Bronchus fibroblast of lung (primary cell): ENCODE measurements around the gene CCDC32. TPM values are rescaled to one million over a fixed set of nuclear protein-coding genes. Genes with fewer than 3 reads are reported as not detected.

Source experiments
- total RNA-seq: library from RNA; depleted of rRNA; stranded (reverse); fragments of >200 nt; gene quantifications from 2 replicates; pipeline ENCODE4 v1.2.3, GENCODE V29; 2015

Gene CCDC32, protein sequence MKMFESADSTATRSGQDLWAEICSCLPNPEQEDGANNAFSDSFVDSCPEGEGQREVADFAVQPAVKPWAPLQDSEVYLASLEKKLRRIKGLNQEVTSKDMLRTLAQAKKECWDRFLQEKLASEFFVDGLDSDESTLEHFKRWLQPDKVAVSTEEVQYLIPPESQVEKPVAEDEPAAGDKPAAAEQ
- total RNA-seq = 18.1 and 20.5 TPM in 2 replicates

DNA sequence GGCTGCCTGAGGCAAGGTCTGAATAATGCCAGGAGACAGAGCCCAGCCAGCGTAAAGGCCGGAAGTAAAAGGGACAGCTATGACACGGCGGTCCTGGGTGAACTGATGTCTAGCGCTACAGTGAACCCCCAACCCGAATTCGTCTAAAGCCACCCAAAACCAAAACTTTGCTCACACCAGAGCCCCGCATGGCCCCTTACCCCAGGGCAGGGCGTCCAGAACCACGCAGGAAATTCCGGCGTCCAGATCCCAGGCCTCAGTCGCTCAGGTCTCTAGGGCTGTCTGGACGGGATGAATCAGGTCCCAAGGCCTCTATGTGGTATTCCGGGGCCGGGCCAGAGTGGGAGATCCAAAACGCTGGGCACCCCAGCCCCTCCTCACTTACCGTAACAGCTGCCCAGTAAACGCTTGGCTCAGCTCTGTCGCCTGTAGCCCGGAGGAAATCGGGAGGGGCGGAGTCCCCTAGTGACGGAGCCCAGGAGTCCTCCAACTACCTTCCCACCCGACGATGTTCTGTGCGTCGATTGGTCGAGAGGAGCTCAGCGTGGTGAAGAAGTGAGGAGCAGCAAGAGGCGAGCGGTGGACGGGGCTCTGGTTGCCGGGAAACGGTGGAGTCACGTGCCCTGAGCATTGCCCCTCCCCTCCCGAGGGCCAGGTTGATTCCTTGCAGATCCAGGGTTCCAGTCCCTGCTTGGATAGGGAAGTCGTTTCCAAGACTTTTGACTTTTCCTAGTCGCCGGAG, at the start of gene CCDC32:
CCDC32 (minus strand) TSS at position 452 of the 742 bp plus-strand sequence. CDS start 2,027 bp downstream, outside the sequence.

DNA sequence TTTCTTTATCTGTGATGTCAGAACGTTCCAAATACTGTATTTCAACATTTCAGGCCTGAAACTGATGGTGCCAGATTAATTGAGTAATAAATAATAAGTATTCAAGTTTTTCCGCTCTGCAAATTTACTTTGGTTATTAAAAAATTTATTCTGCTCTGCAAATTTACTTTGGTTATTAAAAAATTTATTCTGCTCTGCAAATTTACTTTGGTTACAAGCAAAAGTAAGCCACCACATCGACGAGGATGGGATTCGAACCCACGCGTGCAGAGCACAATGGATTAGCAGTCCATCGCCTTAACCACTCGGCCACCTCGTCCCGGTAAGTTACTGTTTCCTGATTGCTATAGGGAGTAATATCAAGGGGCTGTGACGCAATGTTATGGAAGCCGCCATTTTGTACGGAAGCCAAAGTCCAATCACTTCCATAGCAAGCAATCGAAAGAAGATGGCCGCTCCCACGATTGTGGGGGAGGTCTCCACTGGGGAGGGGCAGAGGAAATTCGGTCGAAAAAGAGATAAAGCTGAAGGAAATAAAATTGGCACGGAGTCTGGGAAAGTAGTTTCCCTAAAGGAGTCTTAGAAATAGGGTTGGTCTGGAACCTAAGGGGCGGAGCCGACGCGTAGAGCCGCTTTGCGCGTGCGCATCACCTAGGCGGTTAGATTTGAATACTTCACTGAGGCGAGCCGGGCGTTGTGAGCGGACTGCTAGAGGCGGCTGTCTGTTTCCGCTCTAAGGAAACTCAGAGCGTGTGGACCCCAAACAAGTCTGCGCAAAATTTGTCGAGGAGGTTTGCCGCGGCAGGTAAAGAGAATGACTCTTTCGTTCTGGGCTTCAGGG, 29.0 kb upstream of the CCDC32 start, which contains the start of gene KNL1:
KNL1 (plus strand) TSS at position 662 of the 841 bp plus-strand sequence. CDS start 8,683 bp downstream, outside the sequence.

DNA sequence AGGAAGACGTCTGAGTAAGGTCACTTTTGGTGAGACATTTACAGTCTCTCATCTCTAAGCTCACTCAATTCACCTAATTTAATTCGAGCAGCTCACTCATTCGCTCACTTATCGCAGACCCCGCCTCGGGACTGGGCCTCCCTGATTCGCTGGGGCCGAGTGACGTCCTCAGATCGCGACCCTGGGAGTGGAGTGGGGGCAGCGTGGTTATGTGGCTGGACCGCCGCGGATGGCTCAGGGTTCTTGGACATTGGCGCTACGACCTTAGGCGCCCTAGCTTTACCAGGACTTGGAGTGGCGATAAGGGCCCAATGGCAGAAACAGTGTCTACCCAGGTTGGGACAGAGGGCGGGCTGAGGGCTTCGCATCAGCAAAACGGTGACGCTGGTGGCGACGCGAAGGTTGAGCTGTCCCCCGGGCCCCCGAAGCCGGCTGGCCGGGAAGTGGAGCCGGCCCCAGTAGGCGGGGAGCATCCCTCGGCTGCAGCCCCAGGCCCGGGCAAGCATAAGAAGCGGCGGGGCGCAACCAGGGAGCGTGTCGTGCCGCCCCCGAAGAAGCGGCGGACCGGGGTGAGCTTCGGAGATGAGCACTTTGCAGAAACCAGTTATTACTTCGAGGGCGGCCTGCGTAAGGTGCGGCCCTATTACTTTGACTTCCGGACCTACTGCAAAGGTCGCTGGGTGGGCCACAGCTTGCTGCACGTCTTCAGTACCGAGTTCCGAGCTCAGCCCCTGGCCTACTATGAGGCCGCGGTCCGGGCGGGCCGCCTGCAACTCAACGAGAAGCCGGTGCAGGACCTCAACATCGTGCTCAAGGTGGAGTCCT, 4.5 kb upstream of the CCDC32 start, which contains the start of gene RPUSD2:
RPUSD2 (plus strand) TSS at position 171 of the 825 bp plus-strand sequence; CDS start at position 210, 39 bp downstream.

Other genes starting within 250 kb of the CCDC32 start
- gene INAFM2, start 241.3 kb downstream of the CCDC32 start, total RNA-seq = 4.3 and 4.4 TPM in 2 replicates
- gene CCDC9B, start 224.1 kb downstream of the CCDC32 start, total RNA-seq = 2.1 and 4.2 TPM in 2 replicates
- not detected in 2 replicates for gene PHGR1, start 214.0 kb downstream of the CCDC32 start, total RNA-seq
- 0.17 and 0.30 TPM in 2 replicates for gene DISP2, start 206.8 kb downstream of the CCDC32 start, total RNA-seq
- gene KNSTRN, start 182.3 kb downstream of the CCDC32 start, total RNA-seq = 77.2 and 82.8 TPM in 2 replicates
- 37.0 and 42.4 TPM in 2 replicates for gene IVD, start 159.2 kb downstream of the CCDC32 start, total RNA-seq
- 7.1 and 8.0 TPM in 2 replicates for gene BAHD1, start 124.1 kb downstream of the CCDC32 start, total RNA-seq
- gene CHST14, start 94.1 kb downstream of the CCDC32 start, total RNA-seq = 17.1 and 19.0 TPM in 2 replicates
- 10.9 and 13.2 TPM in 2 replicates for gene RPUSD2, start 4.3 kb upstream of the CCDC32 start, total RNA-seq
- gene KNL1, start 29.2 kb upstream of the CCDC32 start, total RNA-seq = 15.5 and 21.4 TPM in 2 replicates
- gene RAD51, start 130.1 kb upstream of the CCDC32 start, total RNA-seq = 12.9 and 14.1 TPM in 2 replicates
- 11.4 and 16.8 TPM in 2 replicates for gene RMDN3, start 190.2 kb upstream of the CCDC32 start, total RNA-seq
- 4.2 and 4.8 TPM in 2 replicates for gene GCHFR, start 199.0 kb upstream of the CCDC32 start, total RNA-seq
- not detected in 2 replicates for gene C15orf62, start 204.9 kb upstream of the CCDC32 start, total RNA-seq
- 20.1 and 32.3 TPM in 2 replicates for gene ZFYVE19, start 242.0 kb upstream of the CCDC32 start, total RNA-seq
- gene DNAJC17, start 242.4 kb upstream of the CCDC32 start, total RNA-seq = 33.9 and 60.5 TPM in 2 replicates